CD14-positive monocyte (primary cell): ENCODE results near the gene ADGRG1. TPM values are rescaled to one million over a fixed set of nuclear protein-coding genes. Genes with fewer than 3 reads are reported as not detected.

Experiments used
- DNase-seq, 3 donors: peaks; one replicate each; pipeline ENCODE4 v3.0.0-alpha.2; 2011 to 2022
- H2AFZ ChIP-seq: 2 replicates; pipeline ENCODE4 v1.6.0; 2012; ENCODE audit warnings: mild to moderate bottlenecking, low read depth, low read length, inconsistent platforms; ENCODE audit not compliant: insufficient read depth, poor library complexity, severe bottlenecking
- H3K27ac ChIP-seq, 2 donors: 1 replicate in 1 of 2; 2 replicates in 1 of 2; pipeline ENCODE4 v1.5.1; 2012 to 2013; ENCODE audit warnings: low read length in 2 of 2, control low read depth in 1 of 2, inconsistent platforms in 1 of 2, low read depth in 1 of 2, mild to moderate bottlenecking in 1 of 2
- H3K27me3 ChIP-seq, 2 donors: one replicate each; pipeline versions ENCODE4 v1.6.0 to v1.6.1; 2011 to 2013; ENCODE audit warnings: low read length in 2 of 2; ENCODE audit not compliant: control insufficient read depth in 2 of 2, insufficient read depth in 2 of 2
- H3K36me3 ChIP-seq, 2 donors: replicated peaks in 1 of 2; 1 replicate in 1 of 2; 2 replicates in 1 of 2; pipeline versions ENCODE4 v1.5.1 to v1.6.1; 2012 to 2013; ENCODE audit warnings: low read length in 2 of 2, control low read depth in 1 of 2, inconsistent platforms in 1 of 2, mild to moderate bottlenecking in 1 of 2; ENCODE audit not compliant: insufficient read depth in 2 of 2, control insufficient read depth in 1 of 2
- H3K4me1 ChIP-seq, 2 donors: 1 replicate in 1 of 2; 2 replicates in 1 of 2; pipeline versions ENCODE4 v1.5.1 to v1.6.1; 2012 to 2013; ENCODE audit warnings: low read length in 2 of 2, control low read depth in 1 of 2, inconsistent platforms in 1 of 2, mild to moderate bottlenecking in 1 of 2, moderate library complexity in 1 of 2; ENCODE audit not compliant: insufficient read depth in 2 of 2, control insufficient read depth in 1 of 2
- H3K4me2 ChIP-seq: replicated peaks from 2 replicates; pipeline ENCODE3; 2012; ENCODE audit warnings: low read length, moderate library complexity, mild to moderate bottlenecking; ENCODE audit not compliant: poor library complexity, severe bottlenecking; ENCODE audit errors: extremely low read depth
- H3K4me3 ChIP-seq, 3 experiments: fragments of 200-600 bp in 1 of 3; sonication (generic) in 1 of 3; replicated peaks in 1 of 3; 1 replicate in 2 of 3; 2 replicates in 1 of 3; pipeline ENCODE4 v1.5.1; 2011 to 2013; ENCODE audit warnings: low read length in 3 of 3, mild to moderate bottlenecking in 3 of 3, control low read depth in 2 of 3, low read depth in 2 of 3, inconsistent platforms in 1 of 3, moderate library complexity in 1 of 3
- H3K79me2 ChIP-seq: 2 replicates; pipeline ENCODE4 v1.6.0; 2012; ENCODE audit warnings: mild to moderate bottlenecking, control low read depth, inconsistent platforms, low read length, moderate library complexity; ENCODE audit not compliant: insufficient read depth
- H3K9ac ChIP-seq: 2 replicates; pipeline ENCODE4 v1.6.0; 2017; ENCODE audit warnings: low read length, mild to moderate bottlenecking; ENCODE audit not compliant: insufficient read depth, poor library complexity, severe bottlenecking
- H3K9me3 ChIP-seq, 2 donors: replicated peaks in 1 of 2; 1 replicate in 1 of 2; 2 replicates in 1 of 2; pipeline versions ENCODE4 v1.5.1 to v1.6.1; 2012 to 2013; ENCODE audit warnings: low read length in 2 of 2, control low read depth in 1 of 2; ENCODE audit not compliant: control insufficient read depth in 1 of 2, insufficient read depth in 1 of 2
- H4K20me1 ChIP-seq: 2 replicates; pipeline ENCODE4 v1.6.0; 2012; ENCODE audit warnings: mild to moderate bottlenecking, low read length, control low read depth, moderate library complexity; ENCODE audit not compliant: insufficient read depth
- H3K27ac Mint-ChIP-seq, 7 donors: one replicate each; pipeline ENCODE4 v1.8.0; 2020; ENCODE audit warnings: mild to moderate bottlenecking in 7 of 7, mixed read lengths in 7 of 7, moderate library complexity in 6 of 7, inconsistent platforms in 2 of 7
- H3K27me3 Mint-ChIP-seq, 3 donors: one replicate each; pipeline ENCODE4 v1.8.0; 2021 to 2022; ENCODE audit warnings: low read depth in 3 of 3, mild to moderate bottlenecking in 3 of 3, mixed read lengths in 3 of 3, moderate library complexity in 3 of 3, inconsistent platforms in 1 of 3
- H3K36me3 Mint-ChIP-seq, 2 donors: one replicate each; pipeline ENCODE4 v1.8.0; 2020; ENCODE audit warnings: mixed read lengths in 2 of 2, inconsistent platforms in 1 of 2, mild to moderate bottlenecking in 1 of 2
- H3K4me1 Mint-ChIP-seq: one replicate; pipeline ENCODE4 v1.8.0; 2020; ENCODE audit warnings: mild to moderate bottlenecking, mixed read lengths
- H3K4me3 Mint-ChIP-seq, 2 donors: one replicate each; pipeline ENCODE4 v1.8.0; 2020; ENCODE audit warnings: mild to moderate bottlenecking in 2 of 2, mixed read lengths in 2 of 2, moderate library complexity in 1 of 2
- H3K9me3 Mint-ChIP-seq, 7 donors: one replicate each; pipeline ENCODE4 v1.8.0; 2020 to 2022; ENCODE audit warnings: mixed read lengths in 7 of 7, mild to moderate bottlenecking in 6 of 7, moderate library complexity in 6 of 7, inconsistent platforms in 2 of 7
- WGBS: methylation state at CpG from one replicate; pipeline ENCODE4 v1.1.5; 2013; ENCODE audit warnings: missing lambda C conversion rate; ENCODE audit not compliant: insufficient coverage; 5-methylcytosine and 5-hydroxymethylcytosine counted together
- intact Hi-C, 2 donors: fragments of 100-400 bp; cut with micrococcal nuclease; formaldehyde crosslinking; loops; one replicate each; pipeline versions ENCODE4 v1.15.0 to v1.15.1; 2023
- polyA plus RNA-seq, 3 donors: library from polyadenylated mRNA; depleted of rRNA in 1 of 3; unstranded in 2 of 3; stranded (reverse) in 1 of 3; fragments of 300-500 nt in 2 of 3; fragments of >200 nt in 1 of 3; fragmentation: Illumina TruSeq in 2 of 3; gene quantifications; 1 replicate in 2 of 3; 2 replicates in 1 of 3; pipeline ENCODE4 v1.2.3, GENCODE V29; 2012 to 2021
- TF ChIP-seq, protein P1 (sequence below): fragments of 200-600 bp; IDR thresholded peaks from one replicate; pipeline ENCODE4 v1.8.0; 2022; ENCODE audit warnings: antibody characterized with exemption, mild to moderate bottlenecking

ADGRG1 gene
- polyA plus RNA-seq, 3 donors, result 0.07 to 0.39 (median 0.08) TPM

DNA sequence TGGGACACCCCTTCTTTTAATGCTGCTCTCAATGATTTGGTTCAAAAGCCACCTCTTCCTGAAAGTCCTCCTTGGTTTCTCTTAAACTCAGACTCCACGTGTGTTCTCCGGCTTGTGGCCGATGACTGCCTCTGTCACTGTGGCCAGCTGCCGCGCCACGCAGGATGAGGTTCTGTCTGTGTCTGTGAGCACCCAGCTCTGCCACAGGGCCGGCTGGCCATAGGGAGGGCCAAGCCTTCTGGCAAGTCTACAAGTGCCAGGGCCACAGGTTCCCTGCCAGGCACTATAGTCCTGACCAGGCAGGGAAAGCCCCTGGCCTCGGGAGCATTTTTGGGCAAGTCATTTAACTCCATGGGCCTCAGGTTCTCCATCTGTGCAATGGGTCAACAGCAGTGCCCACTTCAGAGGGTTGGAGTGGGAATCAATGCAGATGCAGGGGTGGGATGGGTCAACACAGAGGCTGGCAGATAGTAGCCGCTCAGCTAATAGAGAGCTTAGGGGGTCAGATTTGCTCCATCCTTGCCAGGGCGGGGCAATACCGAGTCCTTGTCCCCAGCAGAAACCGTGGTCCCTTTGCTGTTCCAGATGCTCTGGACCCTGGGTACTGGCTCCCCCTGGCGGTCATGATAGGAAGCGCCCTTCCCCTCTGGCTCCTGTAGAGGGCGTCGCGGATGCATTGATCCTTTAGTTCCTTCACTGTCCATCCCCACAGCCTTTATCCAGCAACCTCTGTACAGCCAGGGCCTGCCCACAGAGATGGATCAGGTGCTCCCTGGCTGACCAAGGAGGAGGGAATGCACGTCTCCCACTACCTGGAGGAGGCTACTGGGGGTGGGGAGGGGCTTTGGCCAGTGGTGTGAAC lies 20.4 kb downstream of the ADGRG1 start:
- intact Hi-C loops, result loop anchor here (1.0 to 5.0 kb wide), 7 partner anchors 43 to 88 kb away; partner anchors contain the start of genes DRC7 (in 1 of the 2) and KATNB1 (in 1 of the 2)
- Mint-ChIP-seq H3K27me3 (peaks cover 23 to 39% (median 32%) of the 10 kb centered on the region in 3 donors), H3K27ac (peak overlapping the region; percentile 26 to 93 (median 83)), H3K4me1 (peaks cover 25% of the 10 kb centered on the region), H3K36me3 (no peaks in the 10 kb centered on the region), H3K4me3 (no peak overlapping the region), H3K9me3 (peaks cover 0 to 5% (median 0%) of the 10 kb centered on the region in 7 donors)
- Histone ChIP-seq H4K20me1 (no peaks in the 10 kb centered on the region), H3K9me3 (no peaks in the 10 kb centered on the region), H3K79me2 (no peaks in the 10 kb centered on the region), H3K36me3 (no peaks in the 10 kb centered on the region), H3K4me1 (peaks cover 24 to 25% of the 10 kb centered on the region in 2 donors), H3K4me3 (no peak overlapping the region), H3K4me2 (no peak overlapping the region), H2AFZ (no peak overlapping the region), H3K27me3 (peaks cover 2 to 34% of the 10 kb centered on the region in 2 donors), H3K27ac (peak overlapping the region; percentile 48 to 58), H3K9ac (no peak overlapping the region)
- TF ChIP-seq, protein P1, sequence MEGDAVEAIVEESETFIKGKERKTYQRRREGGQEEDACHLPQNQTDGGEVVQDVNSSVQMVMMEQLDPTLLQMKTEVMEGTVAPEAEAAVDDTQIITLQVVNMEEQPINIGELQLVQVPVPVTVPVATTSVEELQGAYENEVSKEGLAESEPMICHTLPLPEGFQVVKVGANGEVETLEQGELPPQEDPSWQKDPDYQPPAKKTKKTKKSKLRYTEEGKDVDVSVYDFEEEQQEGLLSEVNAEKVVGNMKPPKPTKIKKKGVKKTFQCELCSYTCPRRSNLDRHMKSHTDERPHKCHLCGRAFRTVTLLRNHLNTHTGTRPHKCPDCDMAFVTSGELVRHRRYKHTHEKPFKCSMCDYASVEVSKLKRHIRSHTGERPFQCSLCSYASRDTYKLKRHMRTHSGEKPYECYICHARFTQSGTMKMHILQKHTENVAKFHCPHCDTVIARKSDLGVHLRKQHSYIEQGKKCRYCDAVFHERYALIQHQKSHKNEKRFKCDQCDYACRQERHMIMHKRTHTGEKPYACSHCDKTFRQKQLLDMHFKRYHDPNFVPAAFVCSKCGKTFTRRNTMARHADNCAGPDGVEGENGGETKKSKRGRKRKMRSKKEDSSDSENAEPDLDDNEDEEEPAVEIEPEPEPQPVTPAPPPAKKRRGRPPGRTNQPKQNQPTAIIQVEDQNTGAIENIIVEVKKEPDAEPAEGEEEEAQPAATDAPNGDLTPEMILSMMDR, result peak; percentile 100
- WGBS, result 47% methylated on average over 18 of the region's 18 CpGs
- DNase-seq, result peak; percentile 82 to 86 (median 83)

DNA sequence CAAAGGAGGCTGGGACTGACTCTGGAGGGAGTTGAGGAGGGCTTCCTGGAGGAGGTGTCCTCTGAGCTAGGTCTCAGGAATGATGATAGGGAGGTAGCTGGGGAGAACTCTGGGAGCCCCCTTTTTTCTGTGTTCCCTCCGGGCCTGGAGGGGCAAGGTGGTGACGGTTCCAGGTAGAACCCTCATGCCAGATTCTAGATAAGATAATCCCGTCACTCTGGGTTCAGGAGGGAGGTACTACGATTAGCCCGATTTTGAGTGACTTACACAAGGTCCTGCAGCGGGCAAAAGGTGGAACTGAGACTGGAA lies 21.0 kb downstream of the ADGRG1 start:
- no peaks in the 10 kb centered on the region for H3K36me3 Mint-ChIP-seq
- H3K27me3 Mint-ChIP-seq, result peaks cover 27 to 44% (median 32%) of the 10 kb centered on the region in 3 donors
- H3K27ac ChIP-seq, result no peak overlapping the region
- no peaks in the 10 kb centered on the region for H4K20me1 ChIP-seq
- WGBS, result 53% methylated on average over 6 of the region's 6 CpGs
- H3K9me3 Mint-ChIP-seq, result peaks cover 0 to 5% (median 0%) of the 10 kb centered on the region in 7 donors
- no peaks in the 10 kb centered on the region for H3K36me3 ChIP-seq
- H3K4me1 ChIP-seq, result peaks cover 24 to 25% of the 10 kb centered on the region in 2 donors
- H2AFZ ChIP-seq, result no peak overlapping the region
- no peak for DNase-seq
- H3K9me3 ChIP-seq, result no peaks in the 10 kb centered on the region
- no peaks in the 10 kb centered on the region for H3K79me2 ChIP-seq
- H3K27ac Mint-ChIP-seq, result peak overlapping the region in 1 of 7 donors; percentile 87
- H3K9ac ChIP-seq, result no peak overlapping the region
- peaks cover 26% of the 10 kb centered on the region for H3K4me1 Mint-ChIP-seq
- TF ChIP-seq, protein P1, result no peak
- H3K4me2 ChIP-seq, result no peak overlapping the region
- no peak overlapping the region for H3K4me3 ChIP-seq
- peaks cover 2 to 29% of the 10 kb centered on the region in 2 donors for H3K27me3 ChIP-seq
- H3K4me3 Mint-ChIP-seq, result no peak overlapping the region
- intact Hi-C loops, result loop anchor here (1.0 to 5.0 kb wide), 7 partner anchors 43 to 88 kb away; partner anchors contain the start of genes DRC7 (in 1 of the 2) and KATNB1 (in 1 of the 2)
